Lung microvascular endothelial cell (primary cell): Measurements from ENCODE around the gene SLC31A2. TPM values are rescaled to one million over a fixed set of nuclear protein-coding genes. Genes with fewer than 3 reads are reported as not detected.
A peak's percentile ranks its signal among the peaks of the same experiment; 100 is the strongest.

Experiments used
- DNase-seq, 2 donors: peaks; one replicate each; pipeline versions ENCODE4 v3.0.0 to v3.0.0-alpha.2; 2010; ENCODE audit warnings: low read depth in 2 of 2
- total RNA-seq: library from RNA; depleted of rRNA; stranded (reverse); fragments of >200 nt; gene quantifications from 2 replicates; pipeline ENCODE4 v1.2.1, GENCODE V29; 2014

Gene SLC31A2
- total RNA-seq, 1 donor from 2014 or later, result 6.5 TPM

GRCh38 chr9:113185271-113185670 is 34.5 kb downstream of the SLC31A2 start:
- DNase-seq, result peak in 1 of 2 donors; percentile 43

- no peak for DNase-seq
Observed at GRCh38 chr9:113186137-113186755, 35.4 kb downstream of the SLC31A2 start.

GRCh38 chr9:113187929-113188595 is 37.3 kb downstream of the SLC31A2 start:
- DNase-seq, result peak; percentile 29 to 90

GRCh38 chr9:113192455-113192854 is 41.6 kb downstream of the SLC31A2 start:
- DNase-seq, result no peak

DNA sequence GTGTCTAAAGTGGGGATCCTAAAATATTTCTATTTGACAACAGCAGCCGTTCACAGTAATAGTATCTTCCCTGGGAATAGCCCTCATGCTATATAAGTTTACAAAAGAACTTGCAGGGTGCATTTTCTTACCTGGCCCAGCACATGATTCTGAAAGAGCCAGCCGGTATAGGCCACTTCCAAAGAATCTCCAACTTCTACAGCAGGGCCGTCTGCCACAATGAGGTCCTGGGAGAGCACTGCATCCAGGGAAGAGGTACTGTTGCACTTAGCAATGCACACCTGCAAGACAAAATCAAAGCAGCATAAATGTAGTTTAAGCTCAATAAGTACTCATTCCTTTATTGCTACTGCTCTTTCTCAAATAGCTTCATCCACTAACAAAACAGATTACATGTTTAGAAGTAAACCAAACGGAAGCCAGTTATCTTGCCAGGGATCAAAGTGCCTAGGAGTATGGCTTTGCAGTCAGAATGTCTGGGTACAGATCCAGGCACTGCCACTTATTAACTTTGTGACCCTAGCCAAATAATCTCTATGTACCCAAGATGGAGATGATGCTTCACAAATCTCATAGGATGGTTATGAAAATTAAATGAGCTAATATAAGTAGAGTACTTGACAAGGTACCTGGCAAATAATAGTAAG is 49.0 kb downstream of the SLC31A2 start:
- DNase-seq, result no peak

DNA sequence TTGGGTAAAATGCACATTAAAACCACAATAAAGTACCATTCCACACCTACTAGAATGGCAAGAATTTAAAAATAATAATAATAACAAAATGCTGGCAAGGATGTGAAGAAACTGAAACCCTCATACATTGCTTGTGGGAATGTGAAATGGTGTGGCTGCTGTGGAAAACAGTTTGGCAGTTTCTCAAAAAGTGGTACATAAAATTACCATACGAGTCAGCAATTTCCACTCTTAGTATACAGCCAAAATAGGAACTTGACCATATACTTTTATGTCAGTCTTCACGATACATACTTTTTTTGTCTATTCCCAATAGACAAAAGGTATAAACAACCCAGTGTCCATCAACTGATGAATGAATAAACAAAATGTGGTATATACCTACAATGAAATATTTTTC is 54.6 kb downstream of the SLC31A2 start:
- peak in 1 of 2 donors; percentile 11 for DNase-seq

- DNase-seq, result no peak
Observed at GRCh38 chr9:113205861-113206260, 55.1 kb downstream of the SLC31A2 start.

DNA sequence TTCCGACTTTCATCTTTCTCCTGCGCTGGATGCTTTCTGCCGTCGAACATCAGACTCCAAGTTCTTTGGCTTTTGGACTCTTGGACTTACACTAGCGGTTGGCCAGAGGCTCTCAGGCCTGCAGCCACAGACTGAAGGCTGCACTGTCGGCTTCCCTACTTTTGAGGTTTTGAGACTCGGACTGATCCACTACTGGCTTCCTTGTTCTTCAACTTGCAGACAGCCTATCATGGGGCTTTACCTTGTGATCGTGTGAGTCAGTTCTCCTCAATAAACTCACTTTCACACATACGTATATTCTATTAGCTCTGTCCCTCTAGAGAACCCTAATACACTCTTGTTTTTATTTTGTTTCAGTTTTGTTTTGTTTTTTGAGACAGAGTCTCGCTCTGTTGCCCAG is 60.0 kb downstream of the SLC31A2 start:
- no peak for DNase-seq

Other genes starting within 250 kb of the SLC31A2 start
- gene ZNF883, start 138.8 kb upstream of the SLC31A2 start, total RNA-seq, result 0.22 and 0.40 TPM in 2 replicates
- gene ZFP37, start 94.3 kb upstream of the SLC31A2 start, total RNA-seq, result 0.87 and 0.99 TPM in 2 replicates
- 8.3 and 14.7 TPM in 2 replicates for gene FKBP15, start 70.3 kb downstream of the SLC31A2 start, total RNA-seq
- 12.4 and 13.7 TPM in 2 replicates for gene SLC31A1, start 70.5 kb downstream of the SLC31A2 start, total RNA-seq
- gene CDC26, start 124.6 kb downstream of the SLC31A2 start, total RNA-seq, result 33.7 and 34.2 TPM in 2 replicates
- 16.3 and 18.3 TPM in 2 replicates for gene PRPF4, start 124.7 kb downstream of the SLC31A2 start, total RNA-seq
- not detected in 2 replicates for gene RNF183, start 152.4 kb downstream of the SLC31A2 start, total RNA-seq
- 0.20 and 0.22 TPM in 2 replicates for gene WDR31, start 189.3 kb downstream of the SLC31A2 start, total RNA-seq
- not detected in 2 replicates for gene BSPRY, start 198.5 kb downstream of the SLC31A2 start, total RNA-seq
- 4.4 and 8.9 TPM in 2 replicates for gene HDHD3, start 226.0 kb downstream of the SLC31A2 start, total RNA-seq